K562 (cell line): Measurements from ENCODE around the gene COPS6. TPM values are rescaled to one million over a fixed set of nuclear protein-coding genes. Genes with fewer than 3 reads are reported as not detected.

ENCODE experiments used
- ATAC-seq: fragments of 200-7000 bp; cut with Tn5 transposase; 3 replicates; pipeline ENCODE4 v1.9.1; 2020; ENCODE audit warnings: moderate library complexity
- BruUV-seq: library from RNA; stranded (reverse); fragments of 400-500 nt; replicated peaks from 2 replicates; lab custom pipeline; 2021; lab: Mats Ljungman, UMichigan
- CTCF ChIA-PET: fragments of 300-600 bp; formaldehyde crosslinking; extraction: SDS; loops from one replicate; lab custom pipeline; 2021; ENCODE audit warnings: low intra/inter-chr PET ratio; lab: Yijun Ruan, JAX
- POLR2A ChIA-PET: fragments of 300-600, 350-650 bp; sonication (Branson Sonifier 250); formaldehyde crosslinking; extraction: SDS; loops from one replicate; lab custom pipeline; 2021; ENCODE audit warnings: antibody characterized with exemption, inconsistent platforms; lab: Yijun Ruan, JAX
- DNase-seq, 4 experiments: peaks; one replicate each; pipeline versions ENCODE4 v3.0.0 to v3.0.0-alpha.2; 2011 to 2018; ENCODE audit warnings: low spot score in 3 of 4, mixed read lengths in 3 of 4; ENCODE audit errors: extremely low read depth in 1 of 4
- FAIRE-seq: peaks from 2 replicates; lab custom pipeline; 2011; peaks lifted over from hg19 to GRCh38; lab: Jason Lieb, UNC
- H2AFZ ChIP-seq: 2 replicates; pipeline ENCODE4 v1.6.0; 2011; ENCODE audit warnings: low read depth, low read length, control low read depth, inconsistent platforms
- H3K27ac ChIP-seq: fragments of 200-600 bp; 3 replicates; pipeline ENCODE4 v1.8.0; 2011; ENCODE audit warnings: low read depth, mild to moderate bottlenecking, control low read depth, inconsistent platforms, low read length, moderate library complexity, mixed read lengths; ENCODE audit errors: extremely low read depth
- H3K27me3 ChIP-seq, 2 experiments: fragments of 300-600 bp in 1 of 2; 2 replicates in 1 of 2; 3 replicates in 1 of 2; pipeline versions ENCODE4 v1.6.0 to v1.8.0; 2011; ENCODE audit warnings: inconsistent platforms in 2 of 2, low read length in 2 of 2, mild to moderate bottlenecking in 1 of 2, mixed read lengths in 1 of 2, moderate library complexity in 1 of 2; ENCODE audit not compliant: control insufficient read depth in 2 of 2, insufficient read depth in 2 of 2
- H3K36me3 ChIP-seq: fragments of 300-600 bp; 3 replicates; pipeline ENCODE4 v1.8.0; 2011; ENCODE audit warnings: mild to moderate bottlenecking, low read length, inconsistent platforms; ENCODE audit not compliant: control insufficient read depth, insufficient read depth
- H3K4me1 ChIP-seq, 2 experiments: fragments of 200-600 bp in 1 of 2; replicated peaks in 1 of 2; 2 replicates in 1 of 2; 3 replicates in 1 of 2; pipeline versions ENCODE4 v1.5.1 to v1.8.0; 2011; ENCODE audit warnings: inconsistent platforms in 2 of 2, low read length in 2 of 2, mild to moderate bottlenecking in 1 of 2, mixed read lengths in 1 of 2, moderate library complexity in 1 of 2; ENCODE audit not compliant: control insufficient read depth in 2 of 2, insufficient read depth in 2 of 2
- H3K4me2 ChIP-seq: 2 replicates; pipeline ENCODE4 v1.6.1; 2011; ENCODE audit warnings: low read length, control low read depth, inconsistent platforms, mixed read lengths; ENCODE audit not compliant: insufficient read depth
- H3K4me3 ChIP-seq: fragments of 200-600 bp; sonication (generic), shearing (Covaris generic); 2 replicates; pipeline ENCODE4 v1.5.1; 2016; ENCODE audit warnings: control low read depth, inconsistent platforms
- H3K79me2 ChIP-seq: fragments of 200-600 bp; 3 replicates; pipeline ENCODE4 v1.8.0; 2011; ENCODE audit warnings: low read length, inconsistent platforms; ENCODE audit not compliant: control insufficient read depth, insufficient read depth
- H3K9ac ChIP-seq, 2 experiments: 2 replicates each; pipeline versions ENCODE4 v1.6.0 to v1.6.1; 2011; ENCODE audit warnings: low read depth in 2 of 2, low read length in 2 of 2, control low read depth in 1 of 2, inconsistent platforms in 1 of 2, mild to moderate bottlenecking in 1 of 2, mixed read lengths in 1 of 2; ENCODE audit not compliant: insufficient read depth in 1 of 2
- H3K9me1 ChIP-seq: one replicate; pipeline ENCODE4 v1.6.0; 2011; ENCODE audit warnings: inconsistent platforms, mild to moderate bottlenecking, low read length, moderate library complexity; ENCODE audit not compliant: control insufficient read depth, insufficient read depth
- H3K9me3 ChIP-seq: replicated peaks from 2 replicates; pipeline ENCODE4 v1.5.1; 2011; ENCODE audit warnings: low read depth, low read length, inconsistent platforms; ENCODE audit not compliant: control insufficient read depth, insufficient read depth
- H4K20me1 ChIP-seq: replicated peaks from 2 replicates; pipeline ENCODE4 v1.6.1; 2011; ENCODE audit warnings: low read length, inconsistent platforms, mixed read lengths; ENCODE audit not compliant: control insufficient read depth, insufficient read depth
- ADNP ChIP-seq: fragments of 200-800 bp; sonication (Bioruptor generic); IDR thresholded peaks from 2 replicates; pipeline ENCODE4 v1.6.1; 2016; ENCODE audit warnings: missing genetic modification characterization, missing compliant biosample characterization
- BCOR ChIP-seq: fragments of 450-650 bp; IDR thresholded peaks from 2 replicates; pipeline ENCODE4 v1.6.1; 2016
- GTF2F1 ChIP-seq: IDR thresholded peaks from 2 replicates; pipeline ENCODE4 v1.6.1; 2011; ENCODE audit warnings: low read depth, low read length, improper control_type of control experiment
- HCFC1 ChIP-seq: IDR thresholded peaks from 2 replicates; pipeline ENCODE4 v1.6.1; 2012; ENCODE audit warnings: low read depth, low read length, improper control_type of control experiment
- HNRNPH1 ChIP-seq: fragments of 200-400 bp; formaldehyde crosslinking; optimal IDR thresholded peaks from 2 replicates; pipeline ENCODE3; 2017; ENCODE audit warnings: low read depth, mild to moderate bottlenecking, low read length, moderate library complexity
- RAD21 ChIP-seq, 2 experiments: fragments of 250-450 bp in 1 of 2; fragments of 450-650 bp in 1 of 2; sonication (Bioruptor Pico) in 1 of 2; formaldehyde crosslinking in 1 of 2; IDR thresholded peaks in 1 of 2; conservative IDR thresholded peaks in 1 of 2; 2 replicates each; pipeline versions ENCODE4 v1.4.0 to v1.8.0; 2020 to 2022; ENCODE audit warnings: mild to moderate bottlenecking in 2 of 2, moderate library complexity in 1 of 2
- SMARCB1 ChIP-seq: IDR thresholded peaks from 2 replicates; pipeline ENCODE4 v1.6.1; 2011; ENCODE audit warnings: improper control_type of control experiment, low read depth; ENCODE audit not compliant: insufficient read length
- SP1 ChIP-seq: sonication (generic); formaldehyde crosslinking; IDR thresholded peaks from 2 replicates; pipeline ENCODE4 v1.8.1; 2022; ENCODE audit warnings: mild to moderate bottlenecking, missing genetic modification reagents
- STAT5A ChIP-seq: IDR thresholded peaks from 2 replicates; pipeline ENCODE4 v1.6.1; 2012; ENCODE audit warnings: low read length, inconsistent platforms, borderline replicate concordance
- TSC22D4 ChIP-seq: fragments of 450-650 bp; IDR thresholded peaks from 2 replicates; pipeline ENCODE4 v1.6.1; 2016; ENCODE audit warnings: missing genetic modification characterization, missing biosample characterization, control low read depth
- ZNF232 ChIP-seq: sonication (generic); formaldehyde crosslinking; IDR thresholded peaks from 2 replicates; pipeline ENCODE4 v1.8.0; 2022; ENCODE audit warnings: mild to moderate bottlenecking, missing genetic modification reagents
- ZNF507 ChIP-seq: conservative IDR thresholded peaks from 2 replicates; pipeline ENCODE4 v1.6.1; 2017; ENCODE audit warnings: missing genetic modification characterization, missing compliant biosample characterization
- ZNF511 ChIP-seq: sonication (generic); formaldehyde crosslinking; IDR thresholded peaks from 2 replicates; pipeline ENCODE4 v1.8.0; 2022; ENCODE audit warnings: mild to moderate bottlenecking, missing genetic modification reagents
- ZNF561 ChIP-seq: fragments of 450-650 bp; formaldehyde crosslinking; conservative IDR thresholded peaks from 2 replicates; pipeline ENCODE4 v1.4.0; 2020; ENCODE audit warnings: mild to moderate bottlenecking, moderate library complexity
- ZNF584 ChIP-seq: fragments of 200-800 bp; sonication (Bioruptor generic); IDR thresholded peaks from 2 replicates; pipeline ENCODE4 v1.6.1; 2016; ENCODE audit warnings: low read depth, mild to moderate bottlenecking, missing genetic modification characterization, missing compliant biosample characterization
- WGBS: fragments of 100-300 bp; shearing (Covaris generic); methylation state at CpG from one replicate; pipeline ENCODE4 v1.1.6; 2016; ENCODE audit warnings: low coverage, mixed read lengths; ENCODE audit not compliant: insufficient coverage; ENCODE audit errors: missing lambda C conversion rate; 5-methylcytosine and 5-hydroxymethylcytosine counted together
- in situ Hi-C: fragments of 300-500 bp; cut with MboI; formaldehyde crosslinking; loops from 4 replicates; pipeline ENCODE4 v1.15.0; 2018; ENCODE audit warnings: inconsistent platforms, mixed read lengths
- intact Hi-C: fragments of 100-400 bp; cut with micrococcal nuclease; formaldehyde crosslinking; loops from 2 replicates; pipeline ENCODE4 v1.14.2; 2022
- polyA plus RNA-seq, 8 experiments: library from polyadenylated mRNA; depleted of rRNA in 4 of 8; stranded (reverse) in 5 of 8; unstranded in 3 of 8; fragments of >200 nt; fragmentation: Nextera tagmentation in 2 of 8; fragmentation: Illumina TruSeq in 1 of 8; extraction: Ambion mirVana in 2 of 8; extraction: Trizol in 1 of 8; gene quantifications; 2 replicates each; pipeline versions ENCODE4 v1.2.1 to v1.2.3, GENCODE V29; 2011 to 2014; ENCODE audit warnings: inconsistent platforms in 1 of 8, missing spikeins in 1 of 8
- total RNA-seq, 7 experiments: library from RNA; depleted of rRNA in 6 of 7; stranded (reverse); fragments of >200 nt in 6 of 7; fragmentation: Illumina TruSeq in 2 of 7; extraction: Trizol in 2 of 7; gene quantifications; 2 replicates each; pipeline versions ENCODE4 v1.2.1 to v1.2.3, GENCODE V29; 2011 to 2021; ENCODE audit warnings: low replicate concordance in 1 of 7
- TF ChIP-seq, protein P1 (sequence below): fragments of 250-450 bp; sonication (Bioruptor Pico); IDR thresholded peaks from 2 replicates; pipeline ENCODE4 v1.4.0; 2020; ENCODE audit warnings: mild to moderate bottlenecking, moderate library complexity

Gene COPS6
- total and polyA plus RNA-seq, 9 of the 15 experiments (the other 6 are each of a cell fraction or from before 2014, with no cell fraction given), result 63.0 to 331 (median 168) TPM

DNA sequence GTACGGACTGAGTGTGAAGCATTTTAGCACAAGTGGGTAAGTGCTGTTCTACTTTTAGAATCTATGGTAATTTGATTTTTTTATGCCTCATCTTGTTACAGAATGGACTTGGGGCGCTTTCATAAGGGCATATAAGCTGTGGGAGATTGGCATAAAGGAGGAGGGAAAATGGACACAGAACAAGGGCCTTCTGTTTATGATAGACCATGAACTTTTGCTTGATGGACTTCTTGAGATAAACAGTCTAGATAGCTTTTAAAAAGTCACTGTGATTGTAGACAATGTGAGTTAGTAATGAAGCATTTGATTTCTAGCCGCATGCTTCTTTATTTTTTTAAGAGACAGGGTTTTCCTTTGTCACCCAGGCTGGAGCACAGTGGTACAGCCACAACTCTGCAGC is 37.2 kb upstream of the COPS6 start:
- in situ Hi-C loops (no loop called here), intact Hi-C loops (loop anchor here (2.0 to 5.0 kb wide), 2 partner anchors 57 to 139 kb away; no protein-coding TSS in a partner anchor)
- DNase-seq, result no peak
- no peaks in the 10 kb centered on the region for H4K20me1 ChIP-seq
- TF ChIP-seq GTF2F1 (no peak), HNRNPH1 (no peak), ZNF584 (CRISPR knock-in tag) (no peak), ZNF507 (tag) (no peak), RAD21 (CRISPR knock-in tag; conservative IDR thresholded peaks at IDR 0.05 in 1 of 2, IDR thresholded peaks at IDR 0.05 in 1 of 2) (no peak), TSC22D4 (tag) (no peak), SMARCB1 (no peak), ZNF511 (no peak), HCFC1 (no peak), BCOR (no peak), ADNP (tag) (no peak), SP1 (CRISPR knock-in tag) (no peak), STAT5A (no peak), ZNF561 (CRISPR knock-in tag) (no peak), ZNF232 (CRISPR knock-in tag) (no peak)
- TF ChIP-seq, protein P1, sequence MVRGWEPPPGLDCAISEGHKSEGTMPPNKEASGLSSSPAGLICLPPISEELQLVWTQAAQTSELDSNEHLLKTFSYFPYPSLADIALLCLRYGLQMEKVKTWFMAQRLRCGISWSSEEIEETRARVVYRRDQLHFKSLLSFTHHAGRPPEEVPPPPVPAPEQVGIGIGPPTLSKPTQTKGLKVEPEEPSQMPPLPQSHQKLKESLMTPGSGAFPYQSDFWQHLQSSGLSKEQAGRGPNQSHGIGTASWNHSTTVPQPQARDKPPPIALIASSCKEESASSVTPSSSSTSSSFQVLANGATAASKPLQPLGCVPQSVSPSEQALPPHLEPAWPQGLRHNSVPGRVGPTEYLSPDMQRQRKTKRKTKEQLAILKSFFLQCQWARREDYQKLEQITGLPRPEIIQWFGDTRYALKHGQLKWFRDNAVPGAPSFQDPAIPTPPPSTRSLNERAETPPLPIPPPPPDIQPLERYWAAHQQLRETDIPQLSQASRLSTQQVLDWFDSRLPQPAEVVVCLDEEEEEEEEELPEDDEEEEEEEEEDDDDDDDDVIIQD, result no peak
- H2AFZ ChIP-seq, result no peak overlapping the region
- no peak overlapping the region for H3K4me2 ChIP-seq
- WGBS, result 85% methylated on average over 3 of the region's 3 CpGs
- no peaks in the 10 kb centered on the region for H3K27me3 ChIP-seq
- peaks cover 3% of the 10 kb centered on the region; the same call in 1 of the 3 replicates for H3K36me3 ChIP-seq
- no TSS peak for BruUV-seq
- no peak for FAIRE-seq
- ChIA-PET POLR2A (no interaction called here), CTCF (no interaction called here)
- no peak overlapping the region for H3K9ac ChIP-seq
- H3K27ac ChIP-seq, result no peak overlapping the region
- H3K4me3 ChIP-seq, result no peak overlapping the region
- H3K79me2 ChIP-seq, result peaks cover 10% of the 10 kb centered on the region
- H3K9me1 ChIP-seq, result no peaks in the 10 kb centered on the region
- no peak for ATAC-seq
- H3K9me3 ChIP-seq, result 0 out of 2 replicates have a peak, but pooled peaks cover 2% of the 10 kb centered on the region
- H3K4me1 ChIP-seq, result peaks cover 3 to 14% of the 10 kb centered on the region in 2 experiments; a peak in 3 of 5 replicates
